Gastrocnemius medialis (tissue), 4 donors: ENCODE data around the gene PCED1B. TPM values are rescaled to one million over a fixed set of nuclear protein-coding genes. Genes with fewer than 3 reads are reported as not detected.

Source experiments
- ATAC-seq, 2 donors: fragments of 150-250 bp; one replicate each; pipeline ENCODE4 v1.9.1; 2016
- DNase-seq, 2 donors: peaks; one replicate each; pipeline ENCODE4 v3.0.0-alpha.2; 2019
- H3K27ac ChIP-seq, 4 donors: fragments of 200-600 bp; sonication (generic); 1 replicate in 1 of 4; 2 replicates in 3 of 4; pipeline ENCODE4 v1.5.1; 2016 to 2018; ENCODE audit warnings: mild to moderate bottlenecking in 2 of 4, moderate library complexity in 1 of 4
- H3K27me3 ChIP-seq, 3 donors: fragments of 200-600 bp; sonication (generic) in 2 of 3; 1 replicate in 1 of 3; 2 replicates in 2 of 3; pipeline versions ENCODE4 v1.5.1 to v1.6.0; 2016 to 2019; ENCODE audit warnings: mild to moderate bottlenecking in 1 of 3, moderate library complexity in 1 of 3
- H3K36me3 ChIP-seq, 2 donors: fragments of 200-600 bp; sonication (generic) in 1 of 2; one replicate each; pipeline ENCODE4 v1.5.1; 2017 to 2018
- H3K4me1 ChIP-seq, 2 donors: fragments of 200-600 bp; sonication (generic) in 1 of 2; one replicate each; pipeline ENCODE4 v1.5.1; 2016 to 2017; ENCODE audit warnings: mild to moderate bottlenecking in 2 of 2
- H3K4me3 ChIP-seq, 4 donors: fragments of 200-600 bp; sonication (generic) in 3 of 4; 1 replicate in 1 of 4; 2 replicates in 3 of 4; pipeline ENCODE4 v1.5.1; 2016 to 2019; ENCODE audit warnings: mild to moderate bottlenecking in 2 of 4
- H3K9me3 ChIP-seq, 3 donors: fragments of 200-600 bp; sonication (generic) in 2 of 3; 1 replicate in 1 of 3; 2 replicates in 2 of 3; pipeline ENCODE4 v1.5.1; 2016 to 2019
- POLR2A ChIP-seq, 2 donors: fragments of 450-650 bp; IDR thresholded peaks; one replicate each; pipeline ENCODE4 v1.6.1; 2017; ENCODE audit warnings: antibody characterized with exemption in 2 of 2, mild to moderate bottlenecking in 2 of 2, moderate library complexity in 2 of 2
- in situ Hi-C, 4 donors: fragments of 200-750 bp; cut with MboI; loops; one replicate each; pipeline versions ENCODE4 v1.15.0 to v1.8.0; 2017; ENCODE audit warnings: low sequenced_read_pairs in 4 of 4
- intact Hi-C: fragments of 100-400 bp; cut with DNase I; formaldehyde crosslinking; loops from one replicate; pipeline ENCODE4 v1.15.1; 2023; ENCODE audit warnings: low total_unique reads
- total RNA-seq, 4 donors: library from RNA; depleted of rRNA; stranded (reverse); fragments of >200 nt; gene quantifications; one replicate each; pipeline versions ENCODE4 v1.1.0 to v1.2.3, GENCODE V29; 2016
- TF ChIP-seq, protein P1 (sequence below), 5 experiments: fragments of 450-650 bp in 3 of 5; fragments of 200-600 bp in 2 of 5; sonication (generic) in 2 of 5; IDR thresholded peaks in 4 of 5; conservative IDR thresholded peaks in 1 of 5; 1 replicate in 4 of 5; 2 replicates in 1 of 5; pipeline ENCODE4 v1.5.1; 2016 to 2019; ENCODE audit warnings: antibody characterized with exemption in 5 of 5, mild to moderate bottlenecking in 3 of 5, moderate library complexity in 3 of 5

PCED1B gene
- total RNA-seq, 4 donors from 2014 or later, result 0.36 to 0.55 (median 0.47) TPM; not detected in 1

DNA sequence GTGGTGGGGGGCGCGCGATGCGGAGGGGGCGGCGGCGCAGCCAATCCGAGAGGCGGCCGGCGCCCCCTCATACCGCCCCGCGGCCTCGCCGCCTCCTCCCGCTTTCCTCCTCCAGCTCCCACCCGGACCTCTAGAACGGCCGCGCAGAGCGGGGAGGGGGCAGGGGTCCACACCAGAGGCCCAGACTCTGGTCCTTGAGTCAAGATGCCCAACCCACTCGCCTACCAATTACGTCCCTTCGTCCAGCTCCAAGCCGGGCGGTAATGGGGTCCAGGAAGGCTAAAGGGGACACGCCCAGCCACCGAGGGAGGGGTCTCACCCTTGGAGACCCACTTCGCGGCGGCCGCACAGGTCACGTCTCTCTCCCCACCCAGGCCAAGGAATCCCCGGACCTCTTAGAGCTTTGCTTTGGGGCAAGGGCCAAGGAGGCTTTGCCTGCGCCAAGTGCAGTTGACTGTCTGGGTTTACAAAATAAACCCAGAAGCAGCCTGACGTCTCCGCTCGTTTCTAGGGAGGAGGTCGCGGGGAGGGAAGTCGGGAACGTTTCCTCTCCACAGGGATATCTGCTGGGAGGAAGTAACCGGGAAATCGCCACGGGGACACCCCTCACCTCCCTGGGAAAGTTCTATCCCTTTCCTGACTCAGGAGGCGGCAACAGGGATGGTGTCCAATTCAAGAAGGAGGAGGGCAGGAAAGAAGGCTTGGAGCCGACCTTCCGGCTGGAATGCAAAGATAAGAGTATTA, 732 bp downstream of the PCED1B start:
- peaks cover 0 to 9% of the 10 kb centered on the region in 2 donors for H3K4me1 ChIP-seq

DNA sequence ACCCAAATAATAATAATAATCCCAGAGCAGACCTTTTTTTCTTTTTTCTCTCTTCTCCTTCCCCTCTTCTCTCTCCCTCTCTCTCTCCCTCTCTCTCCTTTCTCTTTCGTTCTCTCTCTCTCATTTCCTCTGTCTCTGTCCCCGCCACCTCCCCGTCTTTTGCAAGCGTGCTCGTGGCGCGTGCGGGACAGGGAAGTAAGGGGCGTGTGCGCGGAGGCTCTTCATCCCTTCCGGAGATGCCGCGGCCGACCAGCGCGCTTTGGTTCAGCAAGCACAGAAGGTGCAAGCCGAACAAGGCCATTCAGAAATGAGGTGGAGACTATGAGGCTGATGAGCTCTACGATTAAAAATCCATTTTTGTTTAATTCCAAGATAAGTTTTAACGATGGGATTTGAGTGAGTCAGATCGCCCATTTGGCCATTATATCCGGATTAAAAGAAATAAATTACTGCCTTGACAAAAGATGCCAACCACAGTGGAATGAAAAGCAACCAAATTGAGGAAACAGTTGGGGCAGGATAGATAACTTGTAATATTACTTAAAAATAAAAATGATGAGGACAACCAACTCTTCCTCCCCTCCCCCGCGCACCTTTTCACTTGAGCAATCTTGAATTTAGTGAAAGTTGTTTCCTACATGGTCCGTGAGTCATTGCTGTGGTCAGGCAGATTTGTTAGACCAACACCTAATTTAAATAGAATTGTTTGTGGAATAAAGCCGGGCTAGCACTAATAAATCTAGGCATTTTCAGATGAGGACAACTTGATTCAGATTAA, 1.5 kb downstream of the PCED1B start:
- in situ Hi-C loops, result no loop called here
- Histone ChIP-seq H3K4me1 (peaks cover 0 to 9% of the 10 kb centered on the region in 2 donors), H3K27me3 (peaks cover 0 to 23% (median 3%) of the 10 kb centered on the region in 3 donors), H3K9me3 (no peaks in the 10 kb centered on the region), H3K4me3 (peak overlapping the region; percentile 56 to 65 (median 64)), H3K27ac (peak overlapping the region; percentile 57 to 74 (median 68)), H3K36me3 (no peaks in the 10 kb centered on the region)
- no peak for TF ChIP-seq POLR2A (IDR thresholded peaks at IDR 0.05)
- TF ChIP-seq, protein P1, sequence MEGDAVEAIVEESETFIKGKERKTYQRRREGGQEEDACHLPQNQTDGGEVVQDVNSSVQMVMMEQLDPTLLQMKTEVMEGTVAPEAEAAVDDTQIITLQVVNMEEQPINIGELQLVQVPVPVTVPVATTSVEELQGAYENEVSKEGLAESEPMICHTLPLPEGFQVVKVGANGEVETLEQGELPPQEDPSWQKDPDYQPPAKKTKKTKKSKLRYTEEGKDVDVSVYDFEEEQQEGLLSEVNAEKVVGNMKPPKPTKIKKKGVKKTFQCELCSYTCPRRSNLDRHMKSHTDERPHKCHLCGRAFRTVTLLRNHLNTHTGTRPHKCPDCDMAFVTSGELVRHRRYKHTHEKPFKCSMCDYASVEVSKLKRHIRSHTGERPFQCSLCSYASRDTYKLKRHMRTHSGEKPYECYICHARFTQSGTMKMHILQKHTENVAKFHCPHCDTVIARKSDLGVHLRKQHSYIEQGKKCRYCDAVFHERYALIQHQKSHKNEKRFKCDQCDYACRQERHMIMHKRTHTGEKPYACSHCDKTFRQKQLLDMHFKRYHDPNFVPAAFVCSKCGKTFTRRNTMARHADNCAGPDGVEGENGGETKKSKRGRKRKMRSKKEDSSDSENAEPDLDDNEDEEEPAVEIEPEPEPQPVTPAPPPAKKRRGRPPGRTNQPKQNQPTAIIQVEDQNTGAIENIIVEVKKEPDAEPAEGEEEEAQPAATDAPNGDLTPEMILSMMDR (IDR thresholded peaks at IDR 0.05 in 4 of 5, conservative IDR thresholded peaks at IDR 0.05 in 1 of 5), result no peak
- DNase-seq, result peak; percentile 24 to 40
- intact Hi-C loops, result no loop called here
- peak in 1 of 2 donors; percentile 28 for ATAC-seq

More for the DNA sequence above, 732 bp downstream of the PCED1B start:
- Histone ChIP-seq H3K27me3 (peaks cover 0 to 28% (median 3%) of the 10 kb centered on the region in 3 donors), H3K4me3 (peak overlapping the region; percentile 56 to 65 (median 64)), H3K27ac (peak overlapping the region; percentile 57 to 74 (median 68)), H3K9me3 (no peaks in the 10 kb centered on the region), H3K36me3 (no peaks in the 10 kb centered on the region)
- DNase-seq, result peak in 1 of 2 donors; percentile 13
- intact Hi-C loops, result loop anchor here (5.0 kb wide), 1 partner anchor 317 kb away; no protein-coding TSS in a partner anchor
- in situ Hi-C loops, result no loop called here
- TF ChIP-seq, protein P1 (IDR thresholded peaks at IDR 0.05 in 4 of 5, conservative IDR thresholded peaks at IDR 0.05 in 1 of 5), result no peak
- ATAC-seq, result peak; percentile 37 to 47

DNA sequence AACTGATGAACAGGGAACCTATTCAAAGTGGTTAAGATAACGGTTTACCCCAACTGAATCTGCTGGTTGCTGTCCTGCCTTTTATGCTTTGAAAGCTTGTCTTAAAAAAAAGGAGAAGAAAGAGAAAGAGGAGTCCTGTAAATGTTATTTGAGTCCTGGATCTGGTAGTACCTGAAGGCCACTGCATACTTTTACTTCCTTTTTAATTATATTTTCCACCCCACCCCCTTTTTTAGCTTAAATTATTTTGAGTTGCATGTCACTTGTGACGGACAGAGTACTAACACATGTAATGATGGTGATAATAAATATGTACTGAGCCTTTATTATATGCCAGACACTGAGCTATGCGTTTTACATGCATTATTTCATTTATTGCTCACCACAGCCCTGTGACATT, 2.9 kb downstream of the PCED1B start:
- peak overlapping the region in 1 of 4 donors; percentile 30 for H3K27ac ChIP-seq
- no peak for TF ChIP-seq POLR2A (IDR thresholded peaks at IDR 0.05)
- TF ChIP-seq, protein P1 (IDR thresholded peaks at IDR 0.05 in 4 of 5, conservative IDR thresholded peaks at IDR 0.05 in 1 of 5), result no peak
- ATAC-seq (no peak), DNase-seq (no peak)
- intact Hi-C loops (no loop called here), in situ Hi-C loops (no loop called here)
- no peaks in the 10 kb centered on the region for H3K9me3 ChIP-seq
- H3K4me3 ChIP-seq, result no peak overlapping the region
- no peaks in the 10 kb centered on the region for H3K36me3 ChIP-seq
- H3K4me1 ChIP-seq, result peaks cover 0 to 9% of the 10 kb centered on the region in 2 donors
- peaks cover 0 to 19% (median 3%) of the 10 kb centered on the region in 3 donors for H3K27me3 ChIP-seq

DNA sequence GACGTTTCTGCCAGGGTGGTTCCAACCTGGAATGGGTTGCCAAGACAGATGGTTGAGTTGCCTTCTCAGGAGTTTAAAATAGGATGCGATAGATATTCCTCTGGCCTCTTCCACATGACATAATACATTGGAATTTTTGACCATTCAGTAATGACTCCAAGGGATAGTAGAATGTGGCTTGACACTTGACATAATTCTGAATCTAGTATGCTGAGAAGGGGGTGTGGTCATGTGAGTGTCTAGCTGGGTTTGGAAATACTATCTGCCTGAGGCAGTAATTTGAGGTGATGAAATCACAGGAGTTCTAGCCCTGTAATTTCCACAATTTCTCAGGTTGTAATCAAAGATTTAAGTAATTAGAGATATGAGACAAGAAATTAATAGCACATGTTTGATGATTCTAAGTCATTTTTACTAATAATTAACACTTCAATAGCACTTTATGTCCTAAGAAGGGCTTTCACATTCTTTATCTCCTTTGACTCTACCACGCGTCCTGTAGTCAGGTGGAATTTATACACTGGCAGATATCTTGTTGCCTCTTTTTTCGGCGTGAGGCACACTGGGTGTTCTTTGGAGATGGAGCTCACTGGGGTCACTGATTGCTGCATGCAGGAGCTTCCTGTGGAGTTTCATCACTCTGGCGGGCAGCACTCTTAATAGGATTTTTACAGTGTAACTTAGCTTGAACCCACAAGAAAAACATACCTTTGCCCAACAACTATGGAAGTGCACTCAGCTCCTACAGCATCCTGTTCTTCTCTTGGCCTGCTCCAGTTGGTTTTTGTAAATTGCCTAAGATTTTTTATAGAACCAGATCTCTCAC, 3.6 kb downstream of the PCED1B start:
- peaks cover 0 to 9% of the 10 kb centered on the region in 2 donors for H3K4me1 ChIP-seq

More for the DNA sequence above, 3.6 kb downstream of the PCED1B start:
- TF ChIP-seq, protein P1 (IDR thresholded peaks at IDR 0.05 in 4 of 5, conservative IDR thresholded peaks at IDR 0.05 in 1 of 5), result no peak
- peaks cover 0 to 14% (median 0%) of the 10 kb centered on the region in 3 donors for H3K27me3 ChIP-seq
- intact Hi-C loops, result no loop called here
- peak overlapping the region in 1 of 4 donors; percentile 30 for H3K27ac ChIP-seq
- DNase-seq, result no peak
- ATAC-seq, result peak in 1 of 2 donors; percentile 45
- no peak overlapping the region for H3K4me3 ChIP-seq
- no peaks in the 10 kb centered on the region for H3K36me3 ChIP-seq
- in situ Hi-C loops, result no loop called here
- H3K9me3 ChIP-seq, result no peaks in the 10 kb centered on the region
